GM06990 (cell line): ENCODE data around the gene FBLL1.

Experiments
- DNase-seq: peaks from one replicate; pipeline ENCODE4 v3.0.0-alpha.2; 2011; ENCODE audit not compliant: insufficient read length; ENCODE audit errors: extremely low read depth
- H3K27me3 ChIP-seq: replicated peaks from 2 replicates; pipeline ENCODE4 v1.6.0; 2011; ENCODE audit warnings: low read length; ENCODE audit not compliant: control insufficient read depth, insufficient read depth
- H3K36me3 ChIP-seq: 2 replicates; pipeline ENCODE4 v1.5.1; 2011; ENCODE audit warnings: low read length; ENCODE audit not compliant: control insufficient read depth, insufficient read depth
- H3K4me3 ChIP-seq: replicated peaks from 2 replicates; pipeline ENCODE4 v1.5.1; 2011; ENCODE audit warnings: low read depth, mild to moderate bottlenecking, control low read depth, low read length
- TF ChIP-seq, protein P1 (sequence below): IDR thresholded peaks from 2 replicates; pipeline ENCODE4 v1.5.1; 2011; ENCODE audit warnings: low read length, control low read depth, mild to moderate bottlenecking, inconsistent platforms; ENCODE audit not compliant: insufficient read depth, poor library complexity, severe bottlenecking

FBLL1 gene

DNA sequence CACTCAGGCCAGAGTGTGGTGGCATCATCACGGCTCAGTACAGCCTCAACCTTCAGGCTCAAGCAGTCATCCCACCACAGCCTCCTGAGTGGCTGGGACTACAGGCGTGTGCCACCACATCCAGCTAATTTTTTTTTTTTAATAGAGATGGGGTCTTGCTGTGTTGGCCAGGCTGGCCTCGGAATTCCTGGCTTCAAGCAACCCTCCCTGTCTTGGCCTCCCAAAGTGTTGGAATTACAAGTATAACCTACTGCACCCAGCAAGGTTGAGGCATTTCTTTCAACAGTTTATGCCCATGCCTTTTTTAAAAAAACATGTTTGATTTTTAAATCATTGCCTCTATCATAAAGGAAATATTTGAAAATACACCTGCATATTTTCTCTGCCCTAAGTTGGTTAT lies 40.0 kb upstream of the FBLL1 start:
- TF ChIP-seq, protein P1, sequence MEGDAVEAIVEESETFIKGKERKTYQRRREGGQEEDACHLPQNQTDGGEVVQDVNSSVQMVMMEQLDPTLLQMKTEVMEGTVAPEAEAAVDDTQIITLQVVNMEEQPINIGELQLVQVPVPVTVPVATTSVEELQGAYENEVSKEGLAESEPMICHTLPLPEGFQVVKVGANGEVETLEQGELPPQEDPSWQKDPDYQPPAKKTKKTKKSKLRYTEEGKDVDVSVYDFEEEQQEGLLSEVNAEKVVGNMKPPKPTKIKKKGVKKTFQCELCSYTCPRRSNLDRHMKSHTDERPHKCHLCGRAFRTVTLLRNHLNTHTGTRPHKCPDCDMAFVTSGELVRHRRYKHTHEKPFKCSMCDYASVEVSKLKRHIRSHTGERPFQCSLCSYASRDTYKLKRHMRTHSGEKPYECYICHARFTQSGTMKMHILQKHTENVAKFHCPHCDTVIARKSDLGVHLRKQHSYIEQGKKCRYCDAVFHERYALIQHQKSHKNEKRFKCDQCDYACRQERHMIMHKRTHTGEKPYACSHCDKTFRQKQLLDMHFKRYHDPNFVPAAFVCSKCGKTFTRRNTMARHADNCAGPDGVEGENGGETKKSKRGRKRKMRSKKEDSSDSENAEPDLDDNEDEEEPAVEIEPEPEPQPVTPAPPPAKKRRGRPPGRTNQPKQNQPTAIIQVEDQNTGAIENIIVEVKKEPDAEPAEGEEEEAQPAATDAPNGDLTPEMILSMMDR, result no peak
- Histone ChIP-seq H3K4me3 (no peak overlapping the region), H3K27me3 (no peaks in the 10 kb centered on the region), H3K36me3 (peaks cover 9% of the 10 kb centered on the region)
- DNase-seq, result no peak

DNA sequence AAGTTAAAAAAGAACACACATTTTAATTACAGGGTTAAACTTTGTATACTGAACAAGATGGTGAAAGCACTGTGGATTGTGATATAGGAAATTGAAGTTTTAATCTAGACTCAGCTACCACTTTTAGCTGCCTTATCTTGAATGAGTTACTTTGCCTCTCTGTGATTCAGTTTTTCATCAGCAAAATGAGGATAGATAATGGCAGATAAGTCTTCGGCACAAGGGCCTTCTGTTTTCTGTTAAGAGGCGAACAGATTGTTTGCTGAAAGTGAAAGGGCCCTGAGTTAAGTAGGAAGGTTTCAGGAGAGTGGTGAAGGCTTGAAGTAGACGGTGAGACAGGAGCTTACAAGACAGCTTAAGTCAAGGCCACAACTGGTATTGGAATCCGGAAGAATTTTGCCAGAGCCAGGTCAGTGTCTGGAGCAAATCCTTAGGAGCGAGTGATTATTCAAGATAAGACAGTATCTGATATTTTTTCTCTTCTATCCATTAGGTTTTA lies 35.0 kb upstream of the FBLL1 start:
- H3K36me3 ChIP-seq, result peaks cover 10% of the 10 kb centered on the region
- DNase-seq, result no peak
- H3K27me3 ChIP-seq, result no peaks in the 10 kb centered on the region
- no peak overlapping the region for H3K4me3 ChIP-seq
- TF ChIP-seq, protein P1, result no peak

DNA sequence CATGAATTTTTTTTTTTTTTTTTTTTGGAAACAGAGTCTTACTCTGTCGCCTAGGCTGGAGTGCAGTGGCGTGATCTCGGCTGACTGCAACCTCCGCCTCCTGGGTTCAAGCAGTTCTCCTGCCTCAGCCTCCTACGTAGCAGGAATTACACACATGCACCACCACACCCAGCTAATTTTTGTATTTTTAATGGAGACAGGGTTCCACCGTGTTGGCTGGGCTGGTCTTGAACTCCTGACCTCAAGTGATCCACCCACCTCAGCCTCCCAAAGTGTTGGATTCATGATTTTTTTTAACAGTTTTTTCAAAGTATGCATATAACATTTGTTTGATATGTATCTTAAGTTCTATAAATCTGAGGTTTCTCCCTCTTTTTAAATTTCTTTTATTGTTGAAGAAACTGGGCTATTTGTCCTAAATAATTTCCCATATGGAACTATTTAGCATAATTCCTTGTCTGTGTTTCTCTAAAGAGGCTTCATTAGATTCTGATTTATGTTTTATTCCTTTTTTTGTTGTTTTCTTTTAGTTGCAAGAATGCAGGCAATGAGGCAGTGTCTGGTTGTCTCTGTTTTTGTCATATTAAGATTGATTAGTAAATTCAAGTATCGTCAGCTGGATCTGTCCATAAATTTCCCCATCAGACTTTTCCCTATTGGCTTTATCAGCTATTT lies 26.4 kb upstream of the FBLL1 start:
- no peak overlapping the region for H3K4me3 ChIP-seq
- TF ChIP-seq, protein P1, result no peak
- DNase-seq, result no peak
- no peaks in the 10 kb centered on the region for H3K27me3 ChIP-seq
- peaks cover 8% of the 10 kb centered on the region for H3K36me3 ChIP-seq

DNA sequence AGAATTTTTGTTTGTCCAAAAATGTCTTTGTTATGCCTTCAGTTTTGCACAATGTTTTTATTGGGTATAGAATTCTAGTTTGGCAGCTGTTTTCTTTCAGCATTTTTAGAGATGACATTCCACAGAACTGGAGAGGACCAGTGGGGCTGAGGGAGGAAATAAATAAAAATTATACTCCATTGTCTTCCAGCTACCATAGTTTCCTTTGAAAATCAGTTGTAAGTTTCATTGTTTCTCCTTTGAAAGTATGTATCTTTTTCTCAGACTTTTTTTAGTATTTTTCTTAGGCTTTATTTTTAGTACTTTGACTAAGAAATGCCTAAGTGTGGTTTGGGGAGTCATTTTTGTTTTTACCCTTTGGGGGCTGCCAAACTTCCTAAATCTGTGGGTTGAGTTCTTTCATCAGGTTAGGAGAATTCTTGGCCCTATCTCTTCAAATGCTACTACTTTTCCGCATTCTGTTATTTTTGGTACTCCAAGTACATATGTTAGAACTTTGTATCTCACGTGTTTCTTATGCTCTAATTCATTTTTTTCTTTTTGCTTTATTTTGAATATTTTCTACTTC lies 15.2 kb upstream of the FBLL1 start:
- H3K27me3 ChIP-seq, result no peaks in the 10 kb centered on the region
- no peak for DNase-seq
- TF ChIP-seq, protein P1, result no peak
- peaks cover 16% of the 10 kb centered on the region for H3K36me3 ChIP-seq
- H3K4me3 ChIP-seq, result no peak overlapping the region

DNA sequence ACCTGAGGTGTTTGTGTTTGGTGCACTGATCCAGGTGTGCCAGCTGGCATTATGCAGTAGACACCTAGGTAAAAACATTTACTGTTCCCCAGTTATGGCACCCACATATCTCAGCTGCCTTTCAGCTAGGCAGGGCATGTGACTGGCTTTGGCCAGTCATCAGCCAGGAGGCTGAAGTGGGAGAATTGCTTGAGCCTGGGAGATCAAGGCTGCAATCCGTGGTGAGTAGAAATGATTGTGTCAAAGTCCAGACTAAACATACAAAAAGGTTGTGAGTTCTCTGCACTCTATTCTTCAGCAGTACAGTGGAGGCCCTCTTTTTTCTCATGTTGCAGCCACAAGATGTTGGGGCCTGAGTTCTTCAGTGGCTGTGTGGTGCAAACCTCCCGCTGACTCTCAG lies 3.2 kb upstream of the FBLL1 start:
- DNase-seq, result no peak
- Histone ChIP-seq H3K36me3 (peaks cover 1% of the 10 kb centered on the region; the same call in 1 of the 2 replicates), H3K27me3 (no peaks in the 10 kb centered on the region), H3K4me3 (no peak overlapping the region)
- TF ChIP-seq, protein P1, result no peak
